Body of pancreas (tissue), 4 donors: ENCODE measurements around the gene LRP10.
"Not testable (repeated sequence)": the region's sequence is repeated elsewhere in the genome, so short reads cannot be mapped to it uniquely, and the experiment has no call there.

ENCODE experiments used
- POLR2A ChIP-seq, 3 donors: fragments of 450-650 bp; IDR thresholded peaks; one replicate each; pipeline ENCODE4 v1.6.1; 2016; ENCODE audit warnings: antibody characterized with exemption in 3 of 3, mild to moderate bottlenecking in 2 of 3
- TF ChIP-seq, protein P1 (sequence below), 7 experiments: fragments of 450-650 bp in 4 of 7; fragments of 200-600 bp in 3 of 7; sonication (generic) in 3 of 7; IDR thresholded peaks; one replicate each; pipeline ENCODE4 v1.5.1; 2016 to 2019; ENCODE audit warnings: antibody characterized with exemption in 7 of 7

DNA sequence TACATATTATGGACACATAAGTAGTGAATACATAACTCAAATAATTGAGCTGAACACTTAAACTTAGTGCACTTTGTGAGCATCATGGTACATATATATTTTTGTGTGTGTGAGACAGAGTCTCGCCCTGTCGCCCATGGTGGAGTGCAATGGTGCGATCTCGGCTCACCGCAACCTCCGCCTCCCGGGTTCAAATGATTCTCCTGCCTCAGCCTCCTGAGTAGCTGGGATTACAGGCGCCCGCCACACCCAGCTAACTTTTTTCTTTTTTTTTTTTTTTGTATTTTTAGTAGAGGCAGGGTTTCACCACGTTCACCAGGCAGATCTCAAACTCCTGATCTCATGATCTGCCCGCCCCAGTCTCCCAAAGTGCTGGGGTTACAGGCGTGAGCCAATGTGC lies 19.4 kb upstream of the LRP10 start:
- TF ChIP-seq, protein P1, sequence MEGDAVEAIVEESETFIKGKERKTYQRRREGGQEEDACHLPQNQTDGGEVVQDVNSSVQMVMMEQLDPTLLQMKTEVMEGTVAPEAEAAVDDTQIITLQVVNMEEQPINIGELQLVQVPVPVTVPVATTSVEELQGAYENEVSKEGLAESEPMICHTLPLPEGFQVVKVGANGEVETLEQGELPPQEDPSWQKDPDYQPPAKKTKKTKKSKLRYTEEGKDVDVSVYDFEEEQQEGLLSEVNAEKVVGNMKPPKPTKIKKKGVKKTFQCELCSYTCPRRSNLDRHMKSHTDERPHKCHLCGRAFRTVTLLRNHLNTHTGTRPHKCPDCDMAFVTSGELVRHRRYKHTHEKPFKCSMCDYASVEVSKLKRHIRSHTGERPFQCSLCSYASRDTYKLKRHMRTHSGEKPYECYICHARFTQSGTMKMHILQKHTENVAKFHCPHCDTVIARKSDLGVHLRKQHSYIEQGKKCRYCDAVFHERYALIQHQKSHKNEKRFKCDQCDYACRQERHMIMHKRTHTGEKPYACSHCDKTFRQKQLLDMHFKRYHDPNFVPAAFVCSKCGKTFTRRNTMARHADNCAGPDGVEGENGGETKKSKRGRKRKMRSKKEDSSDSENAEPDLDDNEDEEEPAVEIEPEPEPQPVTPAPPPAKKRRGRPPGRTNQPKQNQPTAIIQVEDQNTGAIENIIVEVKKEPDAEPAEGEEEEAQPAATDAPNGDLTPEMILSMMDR (IDR thresholded peaks at IDR 0.05): not testable (repeated sequence)
- not testable (repeated sequence) for TF ChIP-seq POLR2A (IDR thresholded peaks at IDR 0.05)
